NCI-H510A (cell line): ENCODE data around the gene BCO1.
"Not testable (repeated sequence)": the region's sequence is repeated elsewhere in the genome, so short reads cannot be mapped to it uniquely, and the experiment has no call there.

Source experiments
- DNase-seq: peaks from one replicate; lab custom pipeline; 2025; lab: John Stamatoyannopoulos, UW

BCO1 gene, protein sequence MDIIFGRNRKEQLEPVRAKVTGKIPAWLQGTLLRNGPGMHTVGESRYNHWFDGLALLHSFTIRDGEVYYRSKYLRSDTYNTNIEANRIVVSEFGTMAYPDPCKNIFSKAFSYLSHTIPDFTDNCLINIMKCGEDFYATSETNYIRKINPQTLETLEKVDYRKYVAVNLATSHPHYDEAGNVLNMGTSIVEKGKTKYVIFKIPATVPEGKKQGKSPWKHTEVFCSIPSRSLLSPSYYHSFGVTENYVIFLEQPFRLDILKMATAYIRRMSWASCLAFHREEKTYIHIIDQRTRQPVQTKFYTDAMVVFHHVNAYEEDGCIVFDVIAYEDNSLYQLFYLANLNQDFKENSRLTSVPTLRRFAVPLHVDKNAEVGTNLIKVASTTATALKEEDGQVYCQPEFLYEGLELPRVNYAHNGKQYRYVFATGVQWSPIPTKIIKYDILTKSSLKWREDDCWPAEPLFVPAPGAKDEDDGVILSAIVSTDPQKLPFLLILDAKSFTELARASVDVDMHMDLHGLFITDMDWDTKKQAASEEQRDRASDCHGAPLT

DNA sequence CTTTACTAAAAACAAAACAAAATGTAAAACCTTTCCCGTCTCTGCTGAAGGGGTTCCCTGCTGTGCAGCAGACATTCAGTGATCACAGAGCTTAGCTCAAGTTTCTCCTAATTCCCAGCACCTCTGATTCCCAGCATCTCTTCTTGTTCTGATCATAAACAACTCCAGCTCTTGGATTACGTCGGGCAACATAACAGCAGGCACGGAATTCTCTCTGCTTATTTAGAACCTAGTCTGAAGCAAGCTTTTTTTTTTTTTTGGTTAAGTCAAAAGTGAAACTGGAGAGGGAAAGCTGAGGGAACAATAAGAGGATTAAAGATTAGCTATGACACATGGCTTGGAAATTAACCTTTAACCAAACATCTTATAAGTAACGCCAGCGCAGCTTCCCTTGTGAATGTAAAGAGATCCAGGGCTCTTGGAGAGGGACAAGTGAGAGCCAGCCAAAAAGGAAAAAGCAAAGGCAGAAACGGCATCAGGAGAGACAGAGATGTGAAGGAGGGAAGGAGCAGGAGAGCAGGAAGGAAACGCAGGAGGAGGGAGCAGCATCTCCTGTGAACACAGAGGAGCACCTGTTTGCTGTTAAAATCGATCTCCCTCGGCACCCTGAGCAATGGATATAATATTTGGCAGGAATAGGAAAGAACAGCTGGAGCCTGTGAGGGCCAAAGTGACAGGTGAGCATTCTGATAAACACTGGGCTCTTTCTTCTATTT is at the start of gene BCO1:
BCO1 (plus strand) TSS at position 394 of the 716 bp plus-strand sequence; CDS start at position 614, 220 bp downstream.
- no peak for DNase-seq

DNA sequence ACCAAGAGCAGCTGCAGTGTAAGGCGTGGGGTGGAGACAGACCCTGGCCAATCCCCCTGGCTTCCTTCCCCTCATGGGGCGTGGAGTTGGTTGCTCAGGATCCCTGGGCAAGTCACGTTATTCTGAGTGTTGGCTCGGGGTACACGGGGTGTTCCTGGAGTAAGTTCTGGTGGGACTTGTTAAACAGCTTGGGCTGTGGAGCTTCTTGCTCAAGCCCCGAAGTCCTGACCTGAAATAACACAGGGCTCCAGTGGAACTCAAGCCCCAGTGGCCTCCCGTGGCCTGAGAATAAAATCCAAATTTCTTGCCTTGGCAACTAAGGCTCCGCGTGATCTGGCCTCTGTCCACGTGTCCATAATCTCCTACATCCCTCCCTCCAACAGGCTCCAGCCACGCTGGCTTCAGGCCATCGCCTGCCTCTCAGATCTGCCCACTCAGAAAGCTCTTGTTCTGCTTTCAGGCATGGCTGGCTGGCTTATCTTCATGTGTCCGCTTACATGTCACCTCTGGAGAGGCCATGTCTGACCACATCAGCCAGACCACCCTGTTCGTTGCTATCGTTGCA is 49.3 kb upstream of the BCO1 start:
- no peak for DNase-seq

DNA sequence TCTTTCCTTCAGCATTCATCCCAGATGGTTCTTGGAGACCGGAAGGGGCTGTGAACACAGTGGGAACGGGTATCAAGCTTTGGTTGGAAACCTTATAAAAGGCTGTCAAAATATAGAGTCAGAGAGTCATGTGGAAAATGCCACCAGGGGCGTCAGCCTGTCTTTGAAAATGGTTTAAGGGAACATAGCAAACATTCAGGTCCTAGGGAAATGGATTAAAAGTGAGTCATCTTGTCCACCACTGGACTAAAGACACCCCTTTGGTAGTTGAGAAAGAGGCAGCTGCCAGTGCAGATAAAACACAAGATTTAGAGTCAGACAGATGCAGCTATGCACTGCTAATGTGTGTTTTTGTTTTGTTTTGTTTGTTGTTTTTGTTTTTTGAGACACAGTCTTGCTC is 47.8 kb upstream of the BCO1 start:
- DNase-seq, result no peak

DNA sequence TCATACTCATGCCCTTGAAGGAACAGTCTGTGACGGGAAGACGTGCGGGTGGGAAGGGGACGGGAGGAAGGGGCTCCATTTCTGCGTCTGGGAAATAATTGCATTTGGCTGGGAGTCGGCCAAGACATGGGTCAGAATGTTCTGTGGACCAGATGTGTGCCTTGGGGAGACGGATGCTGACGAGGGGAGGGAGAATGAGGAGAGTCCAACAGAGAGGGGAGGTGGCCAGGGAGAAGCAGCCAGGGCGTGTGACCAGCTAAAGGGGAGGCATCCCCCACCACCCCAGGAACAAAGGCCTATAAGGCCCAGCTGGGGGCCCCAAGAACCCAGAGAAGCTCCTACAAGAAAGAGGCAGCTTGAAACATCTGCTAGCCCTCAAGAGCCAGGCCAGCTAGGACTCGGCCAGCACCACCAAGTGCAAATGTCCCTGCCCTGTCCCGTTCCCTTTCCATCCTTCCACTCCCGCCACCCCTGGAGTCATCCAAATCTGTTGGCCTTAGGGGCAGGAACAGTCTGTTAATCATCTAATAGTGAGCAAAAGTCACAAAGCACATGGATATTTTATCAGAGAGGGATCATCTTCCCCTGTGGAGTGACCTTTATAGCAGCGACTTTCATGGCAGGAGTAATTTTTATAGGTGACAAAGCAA is 42.5 kb upstream of the BCO1 start:
- DNase-seq, result no peak

DNA sequence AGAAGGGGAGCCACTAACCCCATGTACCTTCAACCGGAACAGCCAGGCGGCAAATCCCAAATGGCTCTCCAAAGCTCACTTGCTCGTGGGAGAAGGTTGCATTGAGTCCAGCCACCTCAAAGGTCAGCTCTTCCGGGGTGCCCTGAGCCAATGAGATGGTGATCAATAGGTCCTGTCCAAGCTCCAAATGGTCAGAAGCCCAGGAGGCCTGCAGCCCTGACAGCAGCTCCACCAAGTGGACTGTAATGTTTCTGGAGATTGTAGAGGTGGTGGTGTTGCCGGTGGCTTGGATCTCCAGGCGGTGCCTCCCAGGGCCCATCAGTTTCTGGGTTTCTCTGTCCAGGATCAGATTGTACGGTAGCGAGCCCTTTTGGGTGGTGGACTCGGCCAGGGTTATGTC is 39.9 kb upstream of the BCO1 start:
- DNase-seq, result no peak

DNA sequence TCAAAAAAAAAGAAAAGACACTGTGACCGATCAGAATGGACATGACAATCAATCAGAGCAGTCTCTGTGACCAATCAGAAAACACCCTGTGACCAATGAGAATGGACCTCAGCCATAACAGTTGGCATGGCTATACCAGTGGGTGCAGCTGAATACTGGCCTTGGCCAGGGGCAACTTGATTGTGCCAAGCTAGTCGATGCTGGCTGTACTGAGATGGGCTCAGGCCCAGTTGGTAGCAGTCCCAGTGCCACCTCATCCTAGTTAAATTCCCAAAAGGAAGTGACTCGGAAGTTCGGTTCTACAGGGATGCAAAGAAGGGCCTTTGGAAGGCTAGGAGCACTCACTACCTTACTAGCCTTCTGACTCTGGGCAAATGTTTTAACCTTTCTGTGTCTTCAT is 37.2 kb upstream of the BCO1 start:
- no peak for DNase-seq

DNA sequence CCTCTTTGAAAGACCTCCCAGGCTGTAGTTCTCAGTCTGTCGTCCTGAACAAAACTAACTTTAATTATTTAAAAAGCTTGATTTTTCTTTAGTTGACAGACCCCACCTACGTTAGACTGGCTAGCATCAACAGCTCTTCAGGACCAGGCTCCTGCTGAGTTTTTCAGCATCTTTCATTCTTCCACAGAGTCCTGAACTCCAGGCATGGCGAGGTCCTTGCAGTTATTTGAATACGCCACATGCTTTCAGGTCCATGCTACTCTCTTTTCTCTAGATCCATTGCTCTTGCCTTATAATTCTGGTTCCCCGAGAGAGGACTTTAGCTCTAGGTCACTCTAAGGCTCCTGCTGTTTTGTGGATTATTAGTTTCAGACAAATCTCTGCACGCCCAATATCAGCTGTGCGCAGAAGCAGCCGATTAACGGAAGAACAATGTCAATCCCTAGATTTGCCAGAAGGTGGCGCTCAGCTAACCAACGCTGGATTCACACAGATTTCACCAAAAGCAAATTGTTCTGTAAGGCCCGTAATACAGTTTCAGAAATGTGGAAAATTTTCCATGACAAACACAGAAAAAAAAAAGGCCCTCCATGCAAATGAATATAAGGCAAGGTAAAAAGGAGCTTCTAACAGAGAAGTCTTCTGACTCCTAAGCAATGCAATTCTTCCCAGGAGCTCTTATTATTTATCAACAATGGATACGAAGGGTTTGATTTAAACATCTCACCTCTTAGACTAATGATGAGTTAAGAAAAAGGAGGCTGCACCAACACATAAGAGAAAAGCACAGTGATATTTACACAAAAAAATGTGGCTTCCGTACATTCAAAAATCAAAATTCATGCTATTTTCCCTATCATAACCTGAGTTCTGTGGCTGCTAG is 33.5 kb upstream of the BCO1 start:
- no peak for DNase-seq

DNA sequence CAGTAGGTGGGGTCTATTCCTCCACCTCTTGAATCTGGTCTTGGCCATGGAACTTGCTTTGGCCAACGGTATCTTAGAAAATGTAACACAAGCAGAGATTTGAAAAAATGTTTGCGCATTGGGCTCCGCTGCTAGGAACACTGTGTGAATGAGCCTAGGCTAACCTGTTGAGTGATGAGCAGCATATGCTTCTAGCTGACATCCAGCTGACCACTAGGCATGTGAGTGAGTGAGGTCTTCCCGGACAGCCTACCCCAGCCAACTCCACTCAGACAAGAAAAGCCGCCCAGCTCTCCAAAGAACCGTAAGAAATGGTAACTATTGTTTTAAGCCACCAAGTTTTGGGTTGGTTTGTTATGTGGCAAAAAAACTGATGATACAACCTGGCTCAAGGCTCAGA is 31.4 kb upstream of the BCO1 start:
- DNase-seq, result no peak

DNA sequence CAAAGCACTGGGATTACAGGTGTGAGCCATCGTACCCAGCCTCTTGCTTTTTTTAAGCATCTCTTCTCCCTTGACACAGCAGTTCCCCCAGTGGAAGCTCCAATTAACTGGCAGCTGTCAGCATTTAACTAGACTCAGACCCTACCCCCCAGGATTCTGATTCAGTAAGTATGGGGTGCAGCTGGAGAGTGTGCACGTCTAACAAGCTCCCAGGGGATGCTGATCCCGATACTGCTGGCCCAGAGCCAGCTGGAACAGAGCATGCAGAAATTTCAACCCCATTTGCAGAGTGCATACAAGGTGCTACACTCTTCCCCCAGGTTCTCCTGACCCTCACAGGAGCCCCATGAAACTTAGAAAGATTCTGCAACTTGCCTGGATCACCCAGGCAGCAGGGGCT is 27.7 kb upstream of the BCO1 start:
- DNase-seq, result no peak

DNA sequence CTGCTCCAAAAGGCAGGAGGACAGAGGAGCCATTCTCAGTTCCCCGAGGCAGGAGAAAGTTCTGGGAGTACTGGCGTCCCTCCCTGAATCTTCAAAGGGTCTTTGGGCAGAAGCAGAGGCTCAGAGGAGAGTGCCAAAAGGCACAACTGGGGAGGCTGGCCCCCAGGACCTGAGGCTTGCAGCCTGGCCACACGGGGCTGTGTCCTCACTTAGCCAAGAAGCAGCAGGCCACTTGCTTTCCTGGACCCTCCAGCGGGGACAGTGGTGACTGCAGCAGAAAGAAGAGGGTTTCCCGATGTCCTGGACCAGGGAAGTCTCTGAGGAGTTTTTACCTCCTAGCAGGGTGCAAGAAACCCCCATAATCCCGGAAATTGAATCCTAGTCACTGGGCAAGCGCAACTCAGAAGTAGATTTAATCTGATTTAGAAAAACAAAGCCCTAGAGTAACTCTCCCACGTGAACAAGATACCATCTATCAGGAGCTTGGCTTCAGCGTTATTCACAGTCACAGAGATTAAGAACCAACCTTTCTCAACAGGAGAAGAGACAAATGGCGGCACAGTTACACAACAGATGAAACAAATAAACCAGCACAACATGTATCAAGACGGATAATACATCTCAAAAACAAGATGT is 25.5 kb upstream of the BCO1 start:
- no peak for DNase-seq

DNA sequence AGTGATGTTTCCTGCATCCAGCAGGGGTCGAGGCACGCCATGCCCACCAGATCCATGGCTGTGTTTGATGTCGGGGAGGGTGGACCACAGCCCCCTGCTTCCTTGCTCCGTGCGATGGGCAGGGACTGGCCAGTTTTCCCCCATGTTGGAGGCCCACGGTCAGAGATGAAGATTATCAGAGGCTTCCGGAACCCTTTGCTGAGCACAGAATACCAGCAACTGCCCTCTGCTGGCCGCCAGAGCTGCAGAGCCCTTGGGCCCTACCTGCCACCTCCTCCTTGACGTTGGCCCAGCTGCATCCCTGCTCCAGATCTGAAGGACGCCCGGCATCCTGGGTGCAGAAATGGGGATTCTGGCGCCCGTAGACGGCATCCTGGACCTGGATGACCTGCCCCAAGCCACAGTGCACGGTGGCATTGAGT is 23.7 kb upstream of the BCO1 start:
- DNase-seq, result no peak

DNA sequence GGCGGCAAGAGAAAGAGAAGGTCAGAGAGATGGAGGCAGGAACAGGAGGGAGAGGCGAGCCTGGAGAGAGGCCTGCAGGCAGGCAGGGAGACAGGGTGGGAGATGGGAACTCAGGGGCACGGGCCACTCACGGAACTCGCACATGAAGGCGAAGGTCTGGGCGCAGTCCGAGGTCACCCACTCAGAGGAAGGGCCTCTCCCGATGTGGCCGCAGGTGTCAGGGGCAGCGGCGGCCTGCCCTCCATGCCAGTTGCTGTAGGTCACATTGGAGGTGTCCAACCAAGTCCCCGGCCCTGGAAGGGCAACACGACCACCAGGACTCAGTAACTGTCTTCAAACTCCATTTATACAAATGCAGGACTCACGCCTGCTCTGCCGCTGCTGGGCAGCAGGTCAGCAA is 22.4 kb upstream of the BCO1 start:
- no peak for DNase-seq

DNA sequence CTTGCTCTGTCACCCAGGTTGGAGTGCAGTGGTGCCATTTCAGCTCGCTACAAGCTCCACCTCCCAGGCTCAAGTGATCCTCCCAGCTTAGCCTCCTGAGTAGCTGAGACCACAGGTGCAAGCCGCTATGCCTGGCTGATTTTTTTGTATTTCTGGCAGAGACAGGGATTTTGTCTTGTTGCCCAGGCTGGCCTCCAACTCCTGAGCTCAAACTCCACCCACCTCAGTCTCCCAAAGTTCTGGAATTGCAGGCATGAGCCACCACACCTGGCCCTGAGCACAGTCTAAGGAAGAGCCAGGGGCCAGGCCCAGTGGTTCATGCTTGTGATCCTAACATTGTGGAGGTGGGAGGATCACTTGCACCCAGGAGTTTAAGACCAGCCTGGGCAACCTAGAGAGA is 21.8 kb upstream of the BCO1 start:
- DNase-seq, result no peak

DNA sequence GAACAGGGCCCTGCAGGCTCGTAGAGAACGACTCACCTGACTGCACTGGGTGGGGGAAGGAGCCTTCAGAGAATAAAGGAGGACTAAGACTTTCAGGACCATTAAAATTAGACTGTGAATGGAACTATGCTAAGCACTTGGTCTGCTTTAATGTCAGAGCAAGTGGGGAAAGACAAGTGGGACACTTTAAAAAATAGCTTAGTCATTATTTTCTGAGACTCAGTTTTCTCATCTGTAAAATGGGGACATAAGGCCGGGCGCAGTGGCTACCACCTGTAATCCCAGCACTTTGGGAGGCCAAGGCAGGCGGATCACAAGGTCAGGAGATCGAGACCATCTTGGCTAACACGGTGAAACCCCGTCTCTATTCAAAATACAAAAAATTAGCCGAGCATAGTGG is 19.3 kb upstream of the BCO1 start:
- no peak for DNase-seq

DNA sequence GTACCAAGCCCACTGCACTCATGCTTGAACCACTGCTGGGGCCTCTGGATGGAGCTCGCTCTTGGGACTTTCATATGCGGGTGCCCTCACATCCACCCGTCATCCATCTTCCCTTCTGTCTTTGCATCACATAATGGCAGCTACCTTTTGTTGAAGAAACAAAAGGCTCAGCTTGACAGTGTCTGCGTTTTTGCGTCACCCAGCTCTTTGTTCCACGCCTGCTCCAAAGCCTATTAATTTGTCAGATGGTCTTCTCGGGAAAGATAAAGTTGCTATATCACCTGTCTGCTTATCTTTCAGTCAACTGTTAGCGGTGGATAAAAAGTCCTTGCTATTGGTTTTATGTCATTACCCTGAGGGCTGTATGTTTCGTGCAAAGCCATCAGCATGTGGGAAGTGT is 18.1 kb upstream of the BCO1 start:
- DNase-seq, result no peak

DNA sequence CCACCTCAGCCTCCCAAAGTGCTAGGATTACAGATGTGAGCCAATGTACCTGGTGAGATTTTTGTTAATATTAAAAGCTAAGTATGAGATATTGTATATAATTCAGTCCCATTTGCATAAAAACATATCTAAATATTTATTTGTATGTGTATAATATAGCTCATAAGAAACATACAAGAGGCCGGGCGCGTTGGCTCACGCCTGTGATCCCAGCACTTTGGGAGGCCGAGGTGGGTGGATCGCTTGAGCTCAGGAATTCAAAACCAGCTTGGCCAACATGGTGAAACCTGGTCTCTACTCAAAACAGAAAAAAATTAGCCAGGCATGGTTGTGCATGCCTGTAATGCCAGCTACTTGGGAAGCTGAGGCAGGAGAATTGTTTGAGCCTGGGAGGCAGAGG is 16.8 kb upstream of the BCO1 start:
- DNase-seq, result no peak

DNA sequence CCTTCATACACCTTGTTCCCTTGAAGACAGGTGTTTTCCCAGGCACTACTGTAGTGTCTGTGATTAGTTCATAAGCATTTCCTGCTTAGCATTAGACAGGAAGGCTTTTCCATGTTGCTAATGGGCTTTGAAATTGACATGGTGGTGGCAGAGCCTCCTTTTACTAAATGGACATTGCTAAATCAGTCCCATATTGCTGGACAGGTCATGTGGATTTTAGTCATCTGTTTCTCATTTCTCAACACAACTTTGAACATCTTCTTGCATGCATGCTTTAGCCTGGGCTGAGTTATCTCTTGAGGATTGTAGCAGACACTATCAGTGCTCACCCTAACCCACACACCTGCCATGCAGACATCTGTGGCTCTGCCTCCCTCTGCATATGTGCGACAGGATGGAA is 13.7 kb upstream of the BCO1 start:
- no peak for DNase-seq

DNA sequence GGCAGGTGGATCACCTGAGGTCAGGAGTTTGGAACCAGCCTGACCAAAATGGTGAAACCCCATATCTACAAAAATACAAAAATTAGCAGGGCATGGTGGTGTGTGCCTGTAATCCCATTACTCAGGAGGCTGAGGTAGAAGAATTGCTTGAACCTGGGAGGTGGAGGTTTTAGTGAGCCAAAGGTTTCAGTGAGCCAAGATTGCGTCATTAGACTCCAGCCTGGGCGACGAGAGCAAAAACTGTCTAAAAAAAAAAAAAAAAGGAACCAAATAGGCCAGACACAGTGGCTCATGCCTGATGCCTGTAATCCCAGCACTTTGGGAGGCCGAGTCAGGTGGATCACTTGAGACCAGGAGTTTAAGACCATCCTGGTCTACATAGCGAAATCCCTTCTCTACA is 12.8 kb upstream of the BCO1 start:
- not testable (repeated sequence) for DNase-seq

DNA sequence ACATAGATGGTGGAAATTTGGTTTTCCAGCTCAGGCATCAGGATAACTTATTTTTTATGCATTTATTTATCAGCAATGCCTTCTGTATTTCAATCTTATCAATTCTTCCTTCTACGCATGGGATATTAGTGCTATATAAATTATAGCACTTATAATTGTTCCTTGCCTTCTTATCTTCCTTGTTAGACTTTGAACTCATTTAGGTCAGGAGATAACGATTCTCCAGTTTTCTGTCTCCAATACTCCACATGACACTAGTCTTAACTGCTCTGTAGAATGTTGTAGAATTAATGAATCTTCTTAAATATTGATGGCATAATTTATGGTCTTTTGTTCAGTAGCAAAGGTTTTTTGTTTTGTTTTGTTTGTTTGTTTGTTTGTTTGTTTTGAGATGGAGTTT is 10.7 kb upstream of the BCO1 start:
- no peak for DNase-seq

DNA sequence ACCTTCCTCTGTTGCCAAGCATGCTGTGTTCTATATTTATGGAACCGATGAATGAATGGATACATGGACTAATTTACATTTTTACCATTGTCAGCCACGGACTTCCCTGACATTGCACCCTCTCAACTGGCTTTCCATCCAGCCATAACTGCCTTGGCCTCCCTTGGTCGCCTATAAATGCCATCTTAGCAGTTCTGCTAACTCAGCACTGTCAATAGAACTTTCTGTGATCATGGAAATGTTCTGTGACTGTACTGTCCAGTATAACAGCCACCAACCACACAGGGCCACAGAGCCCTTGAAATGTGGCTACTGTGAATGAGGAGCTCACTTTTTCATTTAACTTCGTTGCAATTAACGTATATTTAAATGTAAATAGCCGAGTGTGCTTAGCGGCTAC is 8.7 kb upstream of the BCO1 start:
- no peak for DNase-seq

DNA sequence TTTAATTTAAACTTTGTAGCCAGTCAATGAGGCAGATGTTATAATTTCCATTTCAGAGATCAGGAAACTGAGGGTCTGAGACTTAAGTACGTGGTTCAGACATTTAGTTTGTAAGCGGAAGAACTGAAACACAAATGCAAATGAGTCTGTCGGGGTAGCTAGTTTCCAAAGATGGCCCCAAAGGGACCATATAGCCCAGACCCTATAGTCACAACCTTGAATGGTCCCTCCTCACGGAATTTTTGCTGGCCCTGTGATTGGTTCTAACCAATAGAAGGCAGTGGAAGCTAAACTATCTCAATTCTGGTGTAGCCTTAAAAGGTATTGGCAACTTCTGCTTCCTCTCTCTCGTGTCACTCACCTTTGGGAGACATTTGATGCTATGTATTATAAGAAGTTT is 7.5 kb upstream of the BCO1 start:
- DNase-seq, result no peak
